ENCODE data around the gene EIF4G1. TPM values are rescaled to one million over a fixed set of nuclear protein-coding genes. Genes with fewer than 3 reads are reported as not detected.

The EIF4G1 gene
- total RNA-seq, 1 experiment from 2014 or later = 522 TPM

DNA sequence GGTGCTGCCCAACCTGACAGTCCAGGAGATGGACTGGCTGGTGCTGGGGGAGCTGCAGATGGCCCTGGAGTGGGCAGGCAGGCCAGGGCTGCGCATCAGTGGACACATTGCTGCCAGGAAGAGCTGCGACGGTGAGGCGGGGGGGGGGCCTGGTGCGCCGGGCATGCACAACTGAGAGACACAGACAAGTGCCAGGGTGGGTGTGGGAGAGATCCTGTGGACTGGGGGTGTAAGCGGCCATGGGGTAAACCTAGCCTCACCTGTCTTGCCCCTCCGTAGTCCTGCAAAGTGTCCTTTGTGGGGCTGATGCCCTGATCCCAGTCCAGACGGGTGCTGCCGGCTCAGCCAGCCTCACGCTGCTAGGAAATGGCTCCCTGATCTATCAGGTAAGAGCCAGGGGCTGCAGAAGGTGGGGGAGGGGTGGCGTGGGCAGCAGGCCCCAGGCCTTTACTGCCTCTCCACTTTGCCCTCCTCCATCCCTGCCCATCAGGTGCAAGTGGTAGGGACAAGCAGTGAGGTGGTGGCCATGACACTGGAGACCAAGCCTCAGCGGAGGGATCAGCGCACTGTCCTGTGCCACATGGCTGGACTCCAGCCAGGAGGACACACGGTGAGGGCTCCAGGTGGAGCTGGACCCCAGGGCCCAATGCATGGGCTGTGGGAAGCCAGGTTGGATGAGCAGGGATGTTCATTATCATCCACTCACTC, 68.8 kb downstream of the EIF4G1 start:
- no TSS peak for BruUV-seq (replicated peaks)
- ChIA-PET CTCF (interaction anchor here (1.8 to 2.0 kb wide), 2 partner anchors 9 to 11 kb away, joined by 7 to 9 read pairs; no protein-coding TSS in a partner anchor), POLR2A (interaction anchor here (1.2 to 2.1 kb wide), 2 partner anchors 11 to 21 kb away, joined by 3 to 7 read pairs; partner anchors contain the start of genes CLCN2 and POLR2H)
- TF ChIP-seq, protein P1, sequence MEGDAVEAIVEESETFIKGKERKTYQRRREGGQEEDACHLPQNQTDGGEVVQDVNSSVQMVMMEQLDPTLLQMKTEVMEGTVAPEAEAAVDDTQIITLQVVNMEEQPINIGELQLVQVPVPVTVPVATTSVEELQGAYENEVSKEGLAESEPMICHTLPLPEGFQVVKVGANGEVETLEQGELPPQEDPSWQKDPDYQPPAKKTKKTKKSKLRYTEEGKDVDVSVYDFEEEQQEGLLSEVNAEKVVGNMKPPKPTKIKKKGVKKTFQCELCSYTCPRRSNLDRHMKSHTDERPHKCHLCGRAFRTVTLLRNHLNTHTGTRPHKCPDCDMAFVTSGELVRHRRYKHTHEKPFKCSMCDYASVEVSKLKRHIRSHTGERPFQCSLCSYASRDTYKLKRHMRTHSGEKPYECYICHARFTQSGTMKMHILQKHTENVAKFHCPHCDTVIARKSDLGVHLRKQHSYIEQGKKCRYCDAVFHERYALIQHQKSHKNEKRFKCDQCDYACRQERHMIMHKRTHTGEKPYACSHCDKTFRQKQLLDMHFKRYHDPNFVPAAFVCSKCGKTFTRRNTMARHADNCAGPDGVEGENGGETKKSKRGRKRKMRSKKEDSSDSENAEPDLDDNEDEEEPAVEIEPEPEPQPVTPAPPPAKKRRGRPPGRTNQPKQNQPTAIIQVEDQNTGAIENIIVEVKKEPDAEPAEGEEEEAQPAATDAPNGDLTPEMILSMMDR (IDR thresholded peaks at IDR 0.05; ENCODE audit: unreplicated experiment) = no peak
- Mint-ChIP-seq H3K27ac (ENCODE audit: low read depth, unreplicated experiment) (no peak overlapping the region), H3K27me3 (ENCODE audit: insufficient read depth, unreplicated experiment) (peaks cover 22% of the 10 kb centered on the region), H3K9me3 (ENCODE audit: unreplicated experiment) (no peaks in the 10 kb centered on the region), H3K4me1 (ENCODE audit: insufficient read depth, unreplicated experiment) (no peaks in the 10 kb centered on the region), H3K4me3 (ENCODE audit: unreplicated experiment) (no peak overlapping the region), H3K36me3 (ENCODE audit: insufficient read depth, unreplicated experiment) (no peaks in the 10 kb centered on the region)
- no peak for DNase-seq (ENCODE audit: unreplicated experiment)
- intact Hi-C loops (cut with micrococcal nuclease) = no loop called here

DNA sequence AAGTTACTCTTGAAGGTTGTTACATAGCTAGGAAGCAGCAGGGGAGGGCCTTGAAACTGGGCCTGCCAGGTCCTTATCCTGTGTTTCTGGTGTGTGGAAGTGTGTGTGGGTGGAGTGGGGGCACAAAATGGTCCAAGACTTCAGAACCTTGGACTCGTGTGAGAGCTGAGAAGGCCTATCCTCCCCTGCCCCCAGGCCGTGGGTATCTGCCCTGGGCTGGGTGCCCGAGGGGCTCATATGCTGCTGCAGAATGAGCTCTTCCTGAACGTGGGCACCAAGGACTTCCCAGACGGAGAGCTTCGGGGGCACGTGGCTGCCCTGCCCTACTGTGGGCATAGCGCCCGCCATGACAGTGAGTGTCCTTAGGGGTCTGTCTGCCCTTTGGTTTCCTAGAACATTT, 69.9 kb downstream of the EIF4G1 start:
- DNase-seq (ENCODE audit: unreplicated experiment) = no peak
- H3K27ac Mint-ChIP-seq (ENCODE audit: low read depth, unreplicated experiment) = no peak overlapping the region
- POLR2A ChIA-PET = interaction anchor here (1.2 to 2.1 kb wide), 2 partner anchors 12 to 23 kb away, joined by 3 to 7 read pairs; partner anchors contain the start of genes CLCN2 and POLR2H
- intact Hi-C loops (cut with micrococcal nuclease) = no loop called here
- no peaks in the 10 kb centered on the region for H3K9me3 Mint-ChIP-seq (ENCODE audit: unreplicated experiment)
- no peaks in the 10 kb centered on the region for H3K4me1 Mint-ChIP-seq (ENCODE audit: insufficient read depth, unreplicated experiment)
- H3K4me3 Mint-ChIP-seq (ENCODE audit: unreplicated experiment) = no peak overlapping the region
- peaks cover under 1% of the 10 kb centered on the region for H3K36me3 Mint-ChIP-seq (ENCODE audit: insufficient read depth, unreplicated experiment)
- CTCF ChIA-PET = interaction anchor here (0.8 to 2.0 kb wide), 3 partner anchors 13 to 35 kb away, joined by 3 to 9 read pairs (median 4); no protein-coding TSS in a partner anchor
- peaks cover 22% of the 10 kb centered on the region for H3K27me3 Mint-ChIP-seq (ENCODE audit: insufficient read depth, unreplicated experiment)
- no TSS peak for BruUV-seq (replicated peaks)
- TF ChIP-seq, protein P1 (IDR thresholded peaks at IDR 0.05; ENCODE audit: unreplicated experiment) = no peak

Other genes starting within 250 kb of the EIF4G1 start
- not detected in 2 replicates for gene HTR3E, start 217.5 kb upstream of the EIF4G1 start, total RNA-seq (2022)
- 33.8 and 36.1 TPM in 2 replicates for gene EIF2B5, start 179.2 kb upstream of the EIF4G1 start, total RNA-seq (2022)
- 73.4 and 74.5 TPM in 2 replicates for gene DVL3, start 159.2 kb upstream of the EIF4G1 start, total RNA-seq (2022)
- 280 and 301 TPM in 2 replicates for gene AP2M1, start 139.8 kb upstream of the EIF4G1 start, total RNA-seq (2022)
- gene ABCF3, start 128.4 kb upstream of the EIF4G1 start, total RNA-seq (2022) = 62.7 and 73.9 TPM in 2 replicates
- not detected in 2 replicates for gene VWA5B2, start 85.0 kb upstream of the EIF4G1 start, total RNA-seq (2022)
- gene ALG3, start 65.6 kb upstream of the EIF4G1 start, total RNA-seq (2022) = 60.4 and 77.8 TPM in 2 replicates
- gene EEF1AKMT4, start 64.9 kb upstream of the EIF4G1 start, total RNA-seq (2022) = 4.9 and 10.1 TPM in 2 replicates
- 6.1 TPM in 2 replicates for gene CAMK2N2, start 53.1 kb upstream of the EIF4G1 start, total RNA-seq (2022)
- gene ECE2, start 38.6 kb upstream of the EIF4G1 start, total RNA-seq (2022) = not detected in 2 replicates
- gene PSMD2, start 15.4 kb upstream of the EIF4G1 start, total RNA-seq (2022) = 275 and 284 TPM in 2 replicates
- 11.1 and 12.9 TPM in 2 replicates for gene FAM131A, start 23.0 kb downstream of the EIF4G1 start, total RNA-seq (2022)
- gene CLCN2, start 47.0 kb downstream of the EIF4G1 start, total RNA-seq (2022) = 4.5 and 5.5 TPM in 2 replicates
- 81.5 and 91.5 TPM in 2 replicates for gene POLR2H, start 47.1 kb downstream of the EIF4G1 start, total RNA-seq (2022)
- not detected in 2 replicates for gene THPO, start 63.6 kb downstream of the EIF4G1 start, total RNA-seq (2022)
- not detected in 2 replicates for gene CHRD, start 65.4 kb downstream of the EIF4G1 start, total RNA-seq (2022)
- 4.0 and 5.4 TPM in 2 replicates for gene EPHB3, start 247.2 kb downstream of the EIF4G1 start, total RNA-seq (2022)

Data from MCF 10A (cell line).